ENCODE results near the gene MRPS6.

The MRPS6 gene

GRCh38 chr21:34105947-34106541 is 32.7 kb downstream of the MRPS6 start:
- no peak for DNase-seq

- DNase-seq, result no peak
These were observed 34.2 kb downstream of the MRPS6 start for GRCh38 chr21:34107606-34108005.

GRCh38 chr21:34109075-34109474 is 35.7 kb downstream of the MRPS6 start:
- DNase-seq, result no peak

- DNase-seq, result no peak
These were observed 37.3 kb downstream of the MRPS6 start for GRCh38 chr21:34110594-34111202.

- no peak for DNase-seq
These were observed 39.1 kb downstream of the MRPS6 start for GRCh38 chr21:34112316-34113033.

GRCh38 chr21:34113842-34114241 is 40.5 kb downstream of the MRPS6 start:
- no peak for DNase-seq

- DNase-seq, result no peak
These were observed 41.8 kb downstream of the MRPS6 start for GRCh38 chr21:34115160-34115559.

GRCh38 chr21:34116569-34116968 is 43.2 kb downstream of the MRPS6 start:
- no peak for DNase-seq

- DNase-seq, result no peak
These were observed 47.5 kb downstream of the MRPS6 start for GRCh38 chr21:34120867-34121266.

- DNase-seq, result no peak
These were observed 48.7 kb downstream of the MRPS6 start for GRCh38 chr21:34122047-34122446.

GRCh38 chr21:34123609-34124008 is 50.2 kb downstream of the MRPS6 start:
- no peak for DNase-seq

- no peak for DNase-seq
These were observed 52.9 kb downstream of the MRPS6 start for GRCh38 chr21:34126269-34126668.

- DNase-seq, result no peak
These were observed 53.3 kb downstream of the MRPS6 start for GRCh38 chr21:34126691-34127090.

- no peak for DNase-seq
These were observed 54.7 kb downstream of the MRPS6 start for GRCh38 chr21:34128124-34128523.

GRCh38 chr21:34128674-34129038 is 55.3 kb downstream of the MRPS6 start:
- DNase-seq, result no peak

GRCh38 chr21:34129039-34129891 is 55.9 kb downstream of the MRPS6 start:
- peak in 1 of 2 experiments; percentile 7 for DNase-seq

- DNase-seq, result no peak
These were observed 56.7 kb downstream of the MRPS6 start for GRCh38 chr21:34129901-34130715.

GRCh38 chr21:34130716-34130985 is 57.3 kb downstream of the MRPS6 start:
- DNase-seq, result no peak

GRCh38 chr21:34131586-34131985 is 58.2 kb downstream of the MRPS6 start:
- DNase-seq, result no peak

- DNase-seq, result no peak
These were observed 58.8 kb downstream of the MRPS6 start for GRCh38 chr21:34132202-34132601.

GRCh38 chr21:34132926-34133325 is 59.5 kb downstream of the MRPS6 start:
- no peak for DNase-seq

GRCh38 chr21:34133392-34133791 is 60.0 kb downstream of the MRPS6 start:
- DNase-seq, result no peak

- no peak for DNase-seq
These were observed 60.4 kb downstream of the MRPS6 start for GRCh38 chr21:34133802-34134201.
